Measurements from ENCODE around the gene INTS1.

Gene INTS1

DNA sequence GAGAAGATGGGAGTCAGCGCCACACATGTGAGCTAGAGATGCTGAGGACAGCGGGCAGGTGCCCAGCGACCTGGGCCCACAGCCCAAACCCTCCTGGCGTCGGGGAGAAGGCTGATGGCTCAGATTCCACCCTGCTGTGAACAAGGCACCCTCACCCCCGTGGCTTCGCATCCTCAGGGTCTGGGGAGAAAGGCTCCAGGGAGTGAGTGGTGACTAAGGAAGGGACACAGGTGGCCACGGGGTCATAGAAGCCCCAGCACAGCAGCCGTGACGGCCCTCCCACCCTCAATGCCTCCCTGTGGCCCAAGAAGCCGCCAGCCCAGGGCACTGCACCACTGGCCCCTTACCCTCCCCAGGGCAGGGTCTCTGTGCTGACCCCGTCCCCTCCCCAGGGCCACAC, 19.6 kb downstream of the INTS1 start:
- no peak for DNase-seq

DNA sequence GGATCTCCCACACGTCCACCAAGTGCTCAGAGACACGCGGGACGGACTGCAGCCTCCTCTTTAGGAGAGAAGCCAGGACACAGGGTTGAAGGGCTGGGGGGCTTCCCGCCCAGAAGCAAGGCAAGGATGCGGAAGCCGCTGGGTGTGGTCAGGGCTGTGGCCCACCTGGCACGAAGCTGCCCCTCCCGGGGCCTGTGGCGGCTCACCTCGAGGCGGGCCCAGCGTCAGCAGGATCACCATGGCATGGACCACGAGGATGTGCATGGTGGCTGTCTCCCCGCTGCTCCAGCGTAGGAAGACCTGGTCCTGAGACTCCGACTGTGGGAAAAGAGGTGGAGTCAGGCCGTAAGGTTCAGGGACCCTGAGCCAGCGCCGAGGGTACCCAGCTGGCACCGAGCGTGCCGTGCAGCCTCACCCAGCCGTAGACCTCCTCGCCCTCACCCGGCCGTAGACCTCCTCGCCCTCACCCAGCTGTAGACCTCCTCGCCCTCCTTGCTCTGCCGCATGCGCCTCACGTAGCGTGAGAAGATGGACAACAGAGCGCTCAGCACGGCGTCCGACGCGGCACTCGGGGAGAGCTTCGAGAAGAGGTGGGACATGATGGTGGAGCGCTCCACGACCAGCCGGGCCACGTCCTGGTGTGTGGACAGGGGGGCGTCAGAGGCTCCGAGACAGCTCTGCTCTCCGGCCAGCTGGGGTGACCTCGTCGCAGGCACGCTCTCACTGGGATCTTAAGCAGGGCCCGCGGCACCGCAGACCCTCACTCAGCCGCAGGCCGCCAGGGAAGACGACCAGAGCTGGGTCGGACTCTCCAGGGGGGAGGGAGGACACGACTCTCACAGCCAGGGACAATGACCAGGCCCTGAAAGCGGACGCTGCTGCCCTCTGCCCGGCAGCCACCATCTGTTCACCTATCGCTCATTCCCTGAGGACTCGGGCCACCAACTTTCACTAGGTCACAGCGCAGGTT, 20.4 kb downstream of the INTS1 start:
- no peak for DNase-seq

GRCh38 chr7:1483079-1483478, 21.1 kb downstream of the INTS1 start:
- no peak for DNase-seq

GRCh38 chr7:1481300-1481699, 22.9 kb downstream of the INTS1 start:
- DNase-seq, result no peak

- DNase-seq, result no peak
Observed at GRCh38 chr7:1480670-1481069, 23.5 kb downstream of the INTS1 start.

- no peak for DNase-seq
Observed at GRCh38 chr7:1479287-1479686, 24.9 kb downstream of the INTS1 start.

DNA sequence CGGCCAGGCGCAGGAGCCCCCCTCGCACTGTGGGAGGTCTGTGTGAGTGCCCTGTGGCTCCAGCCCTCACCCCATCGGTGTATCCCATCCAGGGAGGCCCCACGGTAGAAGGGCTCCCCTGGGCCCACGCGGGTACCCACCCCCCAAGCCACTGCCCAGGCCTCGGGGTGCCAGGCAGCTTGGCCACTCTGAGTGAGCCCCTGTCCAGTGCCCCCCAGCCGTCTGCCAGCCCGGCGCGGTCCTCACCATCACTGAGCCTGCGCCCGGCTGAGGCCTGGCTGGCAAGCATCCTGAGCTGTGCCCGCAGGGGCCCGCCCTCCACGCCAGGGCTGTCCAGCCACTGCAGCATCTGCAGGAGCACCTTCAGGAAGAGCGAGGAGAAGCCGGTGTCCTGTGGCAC, 25.7 kb downstream of the INTS1 start:
- DNase-seq, result no peak

GRCh38 chr7:1476859-1477258, 27.3 kb downstream of the INTS1 start:
- no peak for DNase-seq

DNA sequence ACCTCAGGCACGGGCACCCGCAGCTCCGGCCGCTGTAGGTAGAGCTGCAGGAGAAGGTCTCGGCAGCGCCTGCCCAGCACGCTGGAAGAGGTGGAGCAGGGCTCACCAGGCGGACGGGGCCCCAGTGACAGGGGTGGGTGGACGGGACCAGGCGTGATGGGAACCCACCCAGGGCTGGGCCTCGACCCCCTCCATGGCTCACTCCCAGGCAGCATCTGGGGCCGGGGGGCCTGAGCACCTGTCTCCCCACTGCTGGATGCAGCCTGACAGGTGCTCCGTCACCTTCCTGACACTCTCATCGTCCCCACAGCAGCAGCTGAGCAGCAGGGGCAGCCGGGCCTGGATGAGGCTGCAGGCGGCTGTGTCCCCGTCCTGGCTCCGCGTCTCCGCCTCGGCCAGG, 28.2 kb downstream of the INTS1 start:
- no peak for DNase-seq

GRCh38 chr7:1475393-1475792, 28.8 kb downstream of the INTS1 start:
- no peak for DNase-seq

DNA sequence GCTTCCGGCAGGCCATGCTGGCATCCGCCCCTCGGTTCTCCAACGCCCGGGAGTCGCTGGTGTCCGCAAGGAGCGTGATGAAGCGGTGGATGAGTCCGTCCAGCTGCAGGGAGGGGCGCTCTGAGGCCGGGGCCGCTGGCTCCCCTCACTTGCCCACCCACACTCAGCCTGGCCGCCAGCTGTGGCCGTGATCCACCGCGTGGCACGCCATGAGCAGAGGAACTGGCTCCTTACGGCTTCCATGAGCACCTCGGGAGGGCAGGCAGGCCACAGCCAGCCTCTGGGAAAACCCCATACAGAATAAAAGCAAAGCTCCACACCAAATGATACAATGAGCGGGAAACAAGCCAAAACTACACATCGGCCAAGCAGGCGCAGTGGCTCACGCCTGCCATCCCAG, 29.5 kb downstream of the INTS1 start:
- DNase-seq, result no peak

- peak; percentile 86 for DNase-seq
Observed at GRCh38 chr7:1473864-1474512, 30.2 kb downstream of the INTS1 start.

DNA sequence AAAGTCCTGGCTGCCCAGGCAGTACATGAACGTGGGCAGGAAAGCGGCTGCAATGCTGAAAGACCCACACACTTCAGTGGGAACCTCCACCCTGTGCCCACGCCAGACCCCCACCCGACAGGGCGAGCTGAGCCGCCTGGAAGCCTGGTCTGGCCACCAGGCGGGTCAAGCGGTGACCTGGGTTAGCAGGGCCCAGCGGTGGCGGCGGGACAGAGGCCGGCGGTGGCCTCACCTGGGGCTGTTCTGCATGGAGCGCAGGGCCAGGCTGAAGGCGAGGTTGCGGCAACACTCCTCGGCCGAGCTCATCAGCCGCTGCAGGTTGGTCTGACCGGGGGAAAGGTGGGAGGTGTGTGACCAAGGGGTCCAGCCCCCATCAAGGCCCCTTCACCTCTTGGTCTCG, 33.3 kb downstream of the INTS1 start:
- no peak for DNase-seq

- DNase-seq, result no peak
Observed at GRCh38 chr7:1468643-1469298, 35.4 kb downstream of the INTS1 start.

GRCh38 chr7:1468203-1468602, 36.0 kb downstream of the INTS1 start:
- DNase-seq, result no peak

- no peak for DNase-seq
Observed at GRCh38 chr7:1466524-1467271, 37.5 kb downstream of the INTS1 start.

- DNase-seq, result no peak
Observed at GRCh38 chr7:1464694-1465093, 39.5 kb downstream of the INTS1 start.

DNA sequence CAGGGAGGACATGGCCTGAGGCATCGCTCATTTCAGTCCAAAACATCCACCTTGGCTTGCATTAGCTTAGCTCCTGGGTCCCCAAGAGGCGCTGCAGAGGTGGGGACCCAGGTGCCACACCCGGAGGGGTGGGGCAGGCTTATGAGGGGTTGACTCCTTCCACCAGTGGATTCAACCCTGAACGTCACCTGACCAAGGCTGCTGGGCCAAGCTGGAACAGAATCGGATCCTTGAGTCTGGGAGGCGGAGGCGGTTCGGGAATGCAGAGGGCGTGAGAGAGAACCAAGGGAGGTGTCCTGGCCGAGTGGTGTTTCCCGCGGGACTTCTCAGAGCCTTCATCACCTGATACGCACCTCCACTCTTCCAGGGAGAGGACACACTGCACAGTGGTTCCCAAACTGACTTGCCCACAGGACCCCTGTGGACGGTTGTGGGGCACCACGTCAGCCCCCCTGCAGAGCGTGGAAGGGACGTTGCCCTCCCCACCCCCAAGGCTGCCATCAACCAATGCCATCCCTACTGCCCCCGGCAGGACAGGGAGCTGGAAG, 40.4 kb downstream of the INTS1 start:
- no peak for DNase-seq

- no peak for DNase-seq
Observed at GRCh38 chr7:1461646-1462375, 42.4 kb downstream of the INTS1 start.

- DNase-seq, result no peak
Observed at GRCh38 chr7:1460821-1461645, 43.2 kb downstream of the INTS1 start.

Data from activated T-cell treated with anti-CD3 and anti-CD28 coated beads, Interleukin-2, amount 50 U/mL, for 1 hour (primary cell).